Stimulated activated CD8-positive, alpha-beta memory T cell treated with anti-CD3 and anti-CD28 coated beads, Interleukin-15, amount 100 ng/mL, for 24 hours (primary cell): ENCODE measurements around the gene TRAP1.
"Not testable (repeated sequence)": the region's sequence is repeated elsewhere in the genome, so short reads cannot be mapped to it uniquely, and the experiment has no call there.

Source experiments
- DNase-seq: peaks from one replicate; pipeline ENCODE4 v3.0.0-alpha.2; 2020; ENCODE audit warnings: low read depth

Gene TRAP1

GRCh38 chr16:3673676-3674377 is 43.5 kb downstream of the TRAP1 start:
- DNase-seq, result no peak

DNA sequence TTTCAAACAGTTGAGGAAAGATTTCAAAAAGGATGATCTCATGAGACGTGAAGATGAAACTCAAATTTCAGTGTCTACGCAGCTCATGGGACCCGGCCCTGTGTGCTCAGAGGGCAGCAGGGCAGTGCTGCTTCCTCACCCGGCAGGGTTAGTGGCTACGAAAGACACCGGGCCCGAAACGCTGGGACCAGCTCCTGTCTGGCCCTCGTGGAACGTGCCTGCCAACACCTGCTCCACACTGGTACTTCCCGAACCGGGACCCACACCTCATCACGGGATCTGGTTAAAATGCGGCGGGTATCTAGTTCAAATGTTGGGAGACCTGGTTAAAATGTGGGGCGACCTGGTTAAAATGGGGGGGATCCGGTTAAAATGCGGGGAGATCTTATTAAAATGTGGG is 44.1 kb downstream of the TRAP1 start:
- DNase-seq, result no peak

GRCh38 chr16:3672571-3673041 is 44.7 kb downstream of the TRAP1 start:
- no peak for DNase-seq

- no peak for DNase-seq
These were observed 45.9 kb downstream of the TRAP1 start for GRCh38 chr16:3671424-3671823.

GRCh38 chr16:3670711-3671110 is 46.6 kb downstream of the TRAP1 start:
- DNase-seq, result no peak

DNA sequence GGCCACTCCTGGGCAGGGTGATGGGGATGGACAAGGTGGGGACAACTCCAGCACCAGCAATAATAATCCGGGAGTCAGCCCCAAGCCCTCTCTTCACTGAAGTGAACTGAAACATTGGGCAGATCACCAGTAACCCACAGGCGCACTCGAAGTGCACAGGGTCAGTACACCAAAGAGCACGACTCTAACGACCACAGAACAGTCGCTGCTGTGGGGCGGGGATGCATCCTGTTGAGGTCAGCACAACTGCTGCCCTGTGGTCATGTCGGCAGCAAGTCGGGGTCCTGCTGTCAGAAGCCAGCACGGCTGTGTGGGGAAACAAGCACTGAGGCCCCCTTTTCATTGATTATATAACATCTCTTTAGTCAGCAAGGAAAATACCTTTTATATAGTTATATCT is 48.2 kb downstream of the TRAP1 start:
- DNase-seq, result no peak

DNA sequence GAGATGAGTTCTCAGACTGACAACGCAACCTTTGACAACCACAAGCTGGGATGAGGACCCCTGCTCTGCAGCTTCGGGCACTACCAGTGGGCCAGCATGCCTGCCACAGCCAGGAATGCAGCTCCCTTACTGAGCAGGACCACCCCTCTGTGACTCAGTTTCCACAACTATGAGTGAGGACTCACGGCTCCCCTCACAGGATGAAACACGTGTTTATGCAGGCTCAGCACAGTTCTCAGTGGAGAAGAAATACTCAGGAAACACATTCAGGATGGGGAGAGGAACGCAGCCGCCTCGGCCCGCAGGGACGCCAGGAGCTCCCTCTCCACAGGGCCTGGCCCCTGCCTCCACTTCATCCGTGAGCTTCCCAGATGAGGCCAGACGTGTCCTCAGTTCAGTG is 48.7 kb downstream of the TRAP1 start:
- DNase-seq, result no peak

GRCh38 chr16:3665508-3665907 is 51.8 kb downstream of the TRAP1 start:
- DNase-seq, result no peak

DNA sequence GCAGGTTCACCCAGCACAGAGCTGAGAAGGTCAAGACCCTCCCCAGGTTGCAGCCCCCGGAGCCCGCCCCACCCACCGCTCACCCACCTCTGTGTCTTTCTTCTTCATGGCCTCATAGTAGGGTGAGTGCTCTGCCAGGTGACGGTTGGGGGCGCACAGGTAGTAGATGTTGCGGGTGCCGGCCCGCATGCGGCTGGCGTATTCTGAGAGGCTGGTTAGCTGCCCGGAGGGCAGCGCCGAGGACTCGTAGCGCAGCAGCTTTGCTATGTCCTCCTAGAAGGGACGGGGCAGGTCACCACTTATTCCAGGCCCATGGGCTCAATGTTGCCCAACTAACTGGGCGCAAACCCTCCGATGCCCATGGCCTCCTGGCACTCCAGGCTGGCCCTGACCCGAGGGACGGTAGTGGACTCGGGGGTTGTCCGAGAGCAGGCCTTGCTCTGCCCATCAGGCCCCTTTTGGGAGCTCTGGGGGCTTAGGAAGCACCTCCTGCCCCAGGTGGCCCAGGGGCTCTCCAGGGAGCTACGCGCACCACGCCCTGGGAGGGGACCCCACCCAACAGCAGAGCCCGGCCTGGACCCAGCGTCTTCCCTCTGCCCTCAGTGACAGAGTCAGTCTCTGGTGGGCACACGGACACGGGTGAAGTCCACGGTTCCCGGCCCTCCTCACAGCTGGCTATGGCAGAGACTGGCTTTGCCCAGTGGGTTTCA is 53.0 kb downstream of the TRAP1 start:
- no peak for DNase-seq

DNA sequence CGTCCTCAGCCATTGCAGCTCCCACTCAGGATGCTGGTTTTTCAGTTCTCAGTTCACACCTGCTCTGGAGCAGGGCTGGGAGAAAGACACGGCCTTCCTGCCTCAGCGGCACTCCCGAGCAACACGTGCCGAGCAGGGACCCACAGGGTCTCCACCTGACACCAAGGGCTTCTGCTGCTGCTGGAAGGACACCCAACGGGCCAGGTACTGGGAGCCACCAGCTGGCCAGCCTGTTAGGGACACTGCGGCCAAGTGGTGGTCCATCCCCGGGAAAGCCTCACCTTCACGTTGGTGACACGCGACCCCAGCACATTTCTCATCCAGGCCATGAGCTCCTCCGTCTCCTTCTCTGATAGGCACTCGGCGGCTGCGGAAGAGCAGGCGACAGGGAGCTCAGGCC is 54.7 kb downstream of the TRAP1 start:
- no peak for DNase-seq

DNA sequence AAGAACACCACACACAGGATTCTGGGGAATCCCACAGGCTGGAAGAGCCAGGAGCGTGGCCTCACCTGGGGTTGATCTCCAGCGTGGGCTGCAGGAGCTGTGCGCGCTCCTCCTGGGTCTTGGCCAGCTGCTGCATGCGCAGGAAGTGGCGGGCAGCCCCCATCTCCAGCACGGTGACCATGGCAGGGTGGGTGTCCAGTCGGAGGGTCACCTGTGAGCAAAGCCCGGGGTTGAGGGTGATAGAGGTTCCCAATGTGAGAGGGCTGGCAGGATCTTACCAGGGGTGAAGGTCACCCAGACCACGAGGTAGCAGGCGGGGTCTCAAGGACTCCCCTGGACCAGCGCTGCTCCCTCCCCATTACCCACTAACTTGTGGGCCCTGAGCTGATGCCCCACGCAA is 55.4 kb downstream of the TRAP1 start:
- no peak for DNase-seq

- DNase-seq, result no peak
These were observed 56.0 kb downstream of the TRAP1 start for GRCh38 chr16:3661311-3661710.

- no peak for DNase-seq
These were observed 58.1 kb downstream of the TRAP1 start for GRCh38 chr16:3659251-3659650.

GRCh38 chr16:3656491-3657468 is 60.5 kb downstream of the TRAP1 start:
- DNase-seq, result no peak

DNA sequence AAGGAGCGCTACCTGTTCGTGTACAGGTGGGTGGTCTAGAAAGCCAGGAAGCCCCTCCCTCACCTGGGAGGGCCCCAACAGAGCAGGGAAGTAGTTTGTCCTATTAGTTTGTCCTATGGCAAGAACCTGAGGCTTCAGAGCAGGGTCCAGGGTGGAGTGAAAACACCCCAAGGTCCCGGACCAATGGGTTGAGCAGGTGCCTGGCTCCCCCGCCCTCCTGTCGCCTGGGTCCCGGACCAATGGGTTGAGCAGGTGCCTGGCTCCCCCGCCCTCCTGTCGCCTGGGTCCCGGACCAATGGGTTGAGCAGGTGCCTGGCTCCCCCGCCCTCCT is 61.2 kb downstream of the TRAP1 start:
- DNase-seq, result not testable (repeated sequence)

DNA sequence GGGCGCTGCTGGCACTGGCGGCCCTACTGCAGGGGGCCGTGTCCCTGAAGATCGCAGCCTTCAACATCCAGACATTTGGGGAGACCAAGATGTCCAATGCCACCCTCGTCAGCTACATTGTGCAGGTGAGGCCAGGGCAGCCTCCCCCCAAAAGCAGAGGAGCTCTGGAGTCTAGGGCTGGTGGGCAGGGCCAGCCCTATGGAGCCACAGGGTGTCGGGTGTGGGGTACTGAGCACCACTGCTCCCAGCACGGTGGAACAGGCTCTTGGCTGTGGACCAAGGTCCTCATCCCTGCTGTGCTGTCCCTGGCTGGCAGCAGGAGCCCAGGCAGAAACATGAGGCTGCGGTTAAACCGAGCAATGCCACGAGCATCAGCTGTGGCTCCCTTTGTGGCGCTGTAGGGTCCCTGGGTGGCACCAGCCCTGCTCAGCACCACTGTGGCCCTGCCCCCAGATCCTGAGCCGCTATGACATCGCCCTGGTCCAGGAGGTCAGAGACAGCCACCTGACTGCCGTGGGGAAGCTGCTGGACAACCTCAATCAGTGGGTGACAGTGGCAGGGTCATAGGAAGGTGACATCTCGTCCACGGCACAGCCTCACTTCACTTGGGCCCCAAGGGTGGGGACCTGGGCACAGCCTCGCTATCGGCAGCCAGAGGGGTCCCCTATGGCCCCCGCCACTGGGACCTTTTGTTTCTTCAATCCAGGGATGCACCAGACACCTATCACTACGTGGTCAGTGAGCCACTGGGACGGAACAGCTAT is 61.7 kb downstream of the TRAP1 start:
- DNase-seq, result no peak

DNA sequence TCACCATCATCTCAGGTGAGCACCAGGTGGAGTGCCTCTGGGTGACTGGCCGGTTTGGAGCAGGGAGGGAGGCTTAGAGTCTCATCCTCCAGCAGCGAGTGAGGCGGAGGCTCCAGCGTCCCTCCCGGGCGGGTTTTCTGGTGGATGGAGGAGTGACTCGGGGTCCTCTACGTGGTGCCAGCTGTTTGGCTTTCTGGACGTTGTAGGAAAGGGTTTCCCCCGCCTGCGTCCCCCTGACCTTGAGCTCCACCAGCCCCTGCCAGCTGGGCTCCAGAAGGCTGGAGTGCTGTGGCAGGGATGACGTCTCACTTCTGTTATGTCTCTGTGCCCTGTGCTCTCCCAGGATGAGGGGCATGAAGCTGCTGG is 62.3 kb downstream of the TRAP1 start:
- DNase-seq, result no peak

- DNase-seq, result no peak
These were observed 62.9 kb downstream of the TRAP1 start, which contains the start of gene DNASE1 for GRCh38 chr16:3654249-3654991. TSS of gene DNASE1 (plus strand) at chr16:3654691. CDS start at chr16:3655374, 683 bp downstream.

- no peak for DNase-seq
These were observed 64.7 kb downstream of the TRAP1 start for GRCh38 chr16:3652373-3653195.
